Activated CD8-positive, alpha-beta memory T cell treated with anti-CD3 and anti-CD28 coated beads for 48 hours (primary cell): ENCODE results near the gene ANO2.
"Not testable (repeated sequence)": the region's sequence is repeated elsewhere in the genome, so short reads cannot be mapped to it uniquely, and the experiment has no call there.

Source experiments
- DNase-seq, 3 experiments: peaks; one replicate each; pipeline ENCODE4 v3.0.0-alpha.2; 2020; ENCODE audit warnings: low read depth in 2 of 3, low spot score in 2 of 3

The ANO2 gene

DNA sequence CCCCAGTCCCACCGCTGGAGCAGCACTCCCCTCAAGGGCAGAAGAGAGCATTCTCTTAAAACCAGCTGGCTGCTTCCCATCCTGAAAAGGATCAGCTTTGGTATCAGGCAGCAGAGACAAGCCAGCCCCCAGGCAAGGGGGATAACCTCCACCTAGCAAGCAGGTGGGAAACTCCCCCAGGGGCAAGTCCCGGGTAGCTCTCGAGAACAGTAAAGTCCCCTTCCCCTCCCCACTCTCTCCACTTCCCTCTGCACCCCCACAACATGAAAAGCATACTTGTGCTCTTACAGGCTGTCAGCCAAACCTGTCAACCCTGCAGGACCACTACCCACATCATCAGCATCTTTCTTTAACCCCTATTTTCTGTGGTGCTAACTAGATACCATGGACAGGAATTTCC lies 259.1 kb downstream of the ANO2 start:
- no peak for DNase-seq

DNA sequence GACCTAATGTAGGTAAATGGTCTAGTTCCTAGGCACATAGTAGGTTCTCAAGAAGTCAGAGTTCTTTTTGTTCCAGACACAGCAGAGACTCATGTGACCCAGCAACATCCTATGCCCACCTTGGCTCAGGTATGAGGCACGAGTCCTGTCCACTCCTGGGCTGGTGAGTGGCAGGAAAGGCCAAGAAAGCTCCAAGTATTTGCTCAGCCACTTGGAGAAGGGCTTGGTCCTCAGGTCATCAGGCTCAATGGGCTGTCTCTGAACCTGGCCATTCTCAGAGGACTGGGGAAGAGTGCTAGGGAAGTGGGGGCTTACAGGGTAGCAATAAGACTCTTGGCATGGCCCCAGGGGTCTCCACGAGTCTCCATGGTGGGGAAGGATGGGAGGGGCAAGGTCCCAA lies 260.1 kb downstream of the ANO2 start:
- no peak for DNase-seq

DNA sequence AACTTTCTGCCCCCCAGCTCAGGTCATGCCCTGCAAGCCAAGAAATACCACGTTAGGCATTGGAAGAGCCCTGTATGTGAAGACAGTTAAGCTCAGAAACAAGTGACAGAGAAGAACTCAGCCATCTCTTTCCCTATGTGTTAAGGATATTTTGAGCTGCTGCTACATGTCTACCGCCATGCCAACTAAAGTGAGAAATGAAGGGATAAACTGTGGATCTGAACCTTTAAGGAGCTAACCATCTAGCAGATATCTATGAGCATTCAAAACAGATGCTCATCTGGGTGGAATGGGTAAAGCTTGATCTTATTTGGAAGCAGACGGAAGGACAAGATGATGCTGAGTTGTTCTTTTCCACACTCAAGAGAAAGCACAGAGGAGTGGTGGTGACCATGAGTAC lies 262.5 kb downstream of the ANO2 start:
- no peak for DNase-seq

DNA sequence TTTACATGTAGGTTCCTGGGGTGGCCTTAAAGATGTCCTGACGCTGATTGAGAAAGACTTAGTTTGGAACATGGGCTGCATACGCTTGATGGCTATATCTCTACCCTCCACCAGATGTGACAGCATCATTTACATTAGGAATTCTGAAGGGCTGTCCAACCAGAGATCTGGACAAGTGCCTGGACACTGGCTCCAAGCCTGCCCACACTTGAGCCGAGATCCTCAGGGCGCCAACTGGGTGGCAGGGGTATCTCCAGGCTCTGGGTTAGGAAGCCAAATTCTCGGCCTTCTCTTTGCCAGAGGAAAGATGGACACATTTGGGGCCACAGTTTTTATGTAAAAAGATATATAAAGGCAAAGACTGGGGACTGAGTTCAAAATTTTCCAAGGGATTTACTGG lies 266.9 kb downstream of the ANO2 start:
- no peak for DNase-seq

DNA sequence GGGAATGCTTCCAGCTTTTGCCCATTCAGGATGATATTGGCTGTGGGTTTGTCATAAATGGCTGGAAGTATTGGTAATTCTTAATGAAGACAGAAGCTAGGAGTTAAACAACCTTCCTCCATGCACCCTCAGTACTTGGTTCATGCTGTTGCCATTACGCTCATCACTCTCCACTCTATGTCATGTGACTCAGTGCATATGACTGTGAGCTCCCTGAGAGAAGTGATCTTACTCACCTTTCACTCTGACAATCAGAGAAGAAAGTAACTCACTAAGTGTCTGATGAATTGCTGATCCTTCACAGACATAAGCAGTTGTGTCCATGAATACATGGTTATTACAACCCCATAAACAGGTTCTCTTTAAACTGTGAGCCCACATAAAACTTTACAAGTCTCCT lies 275.4 kb downstream of the ANO2 start:
- not testable (repeated sequence) for DNase-seq

DNA sequence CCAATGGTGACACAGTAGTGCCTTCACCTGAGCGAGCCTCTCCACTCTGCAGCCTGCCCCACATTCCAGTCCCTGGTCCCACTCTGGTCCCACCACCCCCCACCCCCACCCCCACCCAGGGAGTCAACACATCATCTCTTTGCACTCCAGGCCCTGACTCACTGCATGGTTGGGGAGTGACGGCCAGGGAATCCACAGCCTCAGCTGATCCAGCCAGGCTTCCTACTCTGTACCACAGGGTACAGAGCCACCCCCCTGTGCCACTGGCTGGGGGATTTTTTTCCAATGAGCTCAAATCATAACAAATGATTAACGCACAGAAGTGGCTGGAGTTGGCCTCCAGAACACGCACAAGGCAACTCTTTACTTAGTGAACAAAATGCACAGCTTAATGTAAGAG lies 279.4 kb downstream of the ANO2 start:
- DNase-seq, result no peak

DNA sequence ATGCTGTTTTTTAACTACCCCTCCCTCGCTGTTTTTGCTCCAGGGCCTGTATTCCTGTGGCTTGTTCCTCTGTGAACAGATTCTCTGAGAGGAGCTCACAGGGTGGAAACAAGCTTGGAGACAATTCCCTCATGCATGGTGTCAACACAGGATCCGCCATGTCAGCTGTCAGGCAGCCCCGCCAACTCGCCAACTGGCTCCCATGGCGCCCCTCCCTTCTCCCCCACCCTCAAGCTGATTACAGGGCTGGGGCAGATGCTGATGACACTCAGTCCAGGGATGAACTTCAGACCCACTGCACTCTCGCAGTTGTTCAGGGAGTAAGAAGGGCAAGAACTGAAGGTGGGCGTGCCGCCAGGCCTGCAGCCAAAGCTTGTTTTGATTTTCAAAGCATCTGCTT lies 283.2 kb downstream of the ANO2 start:
- DNase-seq, result no peak

DNA sequence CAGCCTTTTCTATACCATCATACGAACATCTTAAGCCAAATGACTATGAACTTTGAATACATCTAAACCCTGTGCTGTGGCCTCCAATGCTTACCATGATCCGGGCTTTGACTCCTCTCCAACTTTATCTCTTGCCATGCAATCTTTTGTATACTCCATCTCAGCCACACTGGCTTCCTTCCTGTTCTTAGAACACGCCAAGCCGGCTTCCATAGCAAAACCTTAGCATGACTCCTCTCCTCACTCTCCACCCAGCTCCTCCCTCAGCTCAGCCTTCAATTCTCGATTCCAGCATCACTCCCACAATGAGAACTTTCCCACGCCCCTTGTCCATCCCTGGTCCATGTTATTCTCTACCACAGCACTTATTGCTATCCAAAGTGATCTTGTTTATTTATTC lies 284.8 kb downstream of the ANO2 start:
- DNase-seq, result no peak

DNA sequence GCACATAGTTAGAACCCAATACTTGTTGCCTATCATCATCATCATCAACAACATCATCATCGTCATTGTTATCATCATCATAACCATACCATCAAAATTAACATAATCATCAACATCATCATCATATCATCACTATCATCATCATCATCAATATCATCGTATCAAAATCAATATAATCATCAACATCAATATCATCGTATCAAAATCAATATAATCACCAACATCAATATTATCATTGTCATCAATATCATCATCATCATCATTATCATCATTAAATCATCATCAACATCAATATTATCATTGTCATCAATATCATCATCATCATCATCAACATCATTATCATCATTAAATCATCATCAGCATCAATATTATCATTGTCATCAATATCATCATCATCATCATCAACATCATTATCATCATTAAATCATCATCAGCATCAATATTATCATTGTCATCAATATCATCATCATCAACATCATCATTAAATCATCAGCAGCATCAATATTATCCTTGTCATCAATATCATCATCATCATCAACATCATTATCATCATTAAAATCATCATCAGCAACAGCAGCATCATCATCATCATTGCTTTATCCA lies 286.6 kb downstream of the ANO2 start:
- DNase-seq, result not testable (repeated sequence)

DNA sequence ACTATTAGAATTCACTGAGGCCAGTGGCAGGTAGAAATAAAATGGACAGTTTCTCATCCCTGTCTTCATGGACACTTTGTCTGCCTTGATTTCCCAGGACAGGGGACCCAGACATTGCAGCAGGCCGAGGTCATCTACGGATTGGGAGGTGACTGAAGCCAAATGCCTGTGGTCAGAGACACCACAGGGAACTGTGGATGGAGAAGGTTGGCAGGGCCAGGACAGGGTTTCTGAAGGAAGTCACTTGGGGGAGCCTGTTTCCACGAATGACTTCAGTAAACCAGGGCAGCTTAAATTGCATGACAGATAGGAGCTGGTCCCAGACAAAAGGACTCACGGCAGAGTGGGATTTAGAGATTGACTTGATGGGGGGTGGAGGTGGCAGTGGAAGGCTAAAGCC lies 288.2 kb downstream of the ANO2 start:
- DNase-seq, result no peak

DNA sequence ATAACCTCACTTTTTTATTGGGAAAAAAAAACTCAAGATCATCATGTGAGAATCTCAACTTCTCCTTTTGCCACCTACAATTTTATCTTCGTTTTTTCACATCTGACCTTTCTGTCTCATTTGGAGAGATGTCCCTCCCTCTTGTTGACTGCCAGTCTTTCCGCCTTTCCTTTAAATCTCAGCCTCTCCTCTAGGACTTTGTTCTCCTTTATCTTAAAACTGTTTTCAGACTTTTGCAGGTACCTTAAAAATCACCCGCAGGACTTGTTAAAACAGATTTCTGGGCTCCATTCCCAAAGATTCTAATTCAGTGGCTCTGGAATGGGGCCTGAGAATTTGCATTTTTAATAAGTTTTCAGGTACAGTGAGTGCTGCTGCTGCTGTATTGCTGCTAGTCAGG lies 289.9 kb downstream of the ANO2 start:
- no peak for DNase-seq

DNA sequence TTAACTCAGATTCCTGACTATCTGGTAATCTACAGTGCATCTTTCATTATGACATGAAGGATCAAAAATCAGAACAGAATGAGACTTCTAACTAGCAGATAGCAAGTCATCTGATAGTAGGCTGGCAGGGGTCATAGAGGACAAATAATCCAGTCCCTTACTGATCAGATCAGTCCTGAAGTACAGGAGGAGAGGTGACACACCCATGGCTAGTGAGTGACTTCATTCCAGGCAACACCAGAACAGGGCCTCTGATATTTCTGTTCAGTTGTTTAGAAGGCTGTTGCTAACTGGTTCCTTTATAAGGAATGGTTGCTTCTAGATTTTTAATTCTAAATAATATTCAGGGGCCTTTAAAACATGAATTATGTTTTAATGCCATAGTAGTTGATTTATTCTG lies 291.0 kb downstream of the ANO2 start:
- DNase-seq, result no peak

DNA sequence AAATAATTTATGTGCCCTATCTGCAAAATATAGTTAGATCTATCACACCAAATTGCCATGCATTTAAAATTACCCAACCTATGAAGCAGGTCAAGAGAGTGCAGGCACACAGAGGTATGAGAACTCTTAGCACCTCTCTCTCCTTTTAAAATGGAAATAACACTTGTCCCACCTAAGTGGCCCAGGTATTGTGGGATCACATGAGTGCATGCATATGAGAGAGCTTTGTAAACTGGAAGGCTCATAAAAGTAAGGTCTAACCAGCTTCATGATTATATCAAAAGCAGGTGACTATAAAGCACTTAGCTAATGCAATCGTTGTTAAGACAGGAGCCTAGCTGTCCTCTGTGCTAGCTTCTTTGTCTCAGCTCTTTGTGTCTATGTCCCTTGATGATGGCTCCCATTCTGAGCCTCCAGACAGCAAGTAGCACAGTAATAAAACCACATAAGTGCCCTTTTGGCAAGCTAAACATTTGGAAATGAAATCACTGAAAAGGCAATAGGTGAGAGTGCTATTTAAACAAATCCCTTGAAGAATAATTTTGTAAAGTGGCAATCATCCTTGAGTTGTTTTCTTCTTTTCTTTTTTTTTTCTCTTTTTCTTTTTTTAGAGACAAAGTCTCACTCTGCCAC lies 294.1 kb downstream of the ANO2 start:
- no peak for DNase-seq

DNA sequence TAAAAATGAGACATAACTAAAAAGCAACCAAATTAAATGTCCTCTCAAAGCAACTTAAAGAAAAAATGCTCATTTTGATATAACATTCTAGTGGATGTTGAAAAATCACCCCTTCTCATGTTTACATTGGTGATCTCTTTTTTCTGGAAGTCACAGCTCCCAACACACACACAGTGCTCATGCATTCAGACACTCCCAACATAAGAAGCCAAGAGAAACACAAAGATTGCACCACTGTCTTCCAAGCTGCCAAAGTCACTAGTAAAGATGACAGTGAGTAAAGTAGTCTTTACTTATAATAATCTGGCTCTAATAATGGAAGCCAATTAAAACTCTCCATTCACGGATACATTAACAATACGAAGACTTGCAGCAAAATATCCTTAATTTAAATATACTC lies 294.8 kb downstream of the ANO2 start:
- DNase-seq, result no peak

DNA sequence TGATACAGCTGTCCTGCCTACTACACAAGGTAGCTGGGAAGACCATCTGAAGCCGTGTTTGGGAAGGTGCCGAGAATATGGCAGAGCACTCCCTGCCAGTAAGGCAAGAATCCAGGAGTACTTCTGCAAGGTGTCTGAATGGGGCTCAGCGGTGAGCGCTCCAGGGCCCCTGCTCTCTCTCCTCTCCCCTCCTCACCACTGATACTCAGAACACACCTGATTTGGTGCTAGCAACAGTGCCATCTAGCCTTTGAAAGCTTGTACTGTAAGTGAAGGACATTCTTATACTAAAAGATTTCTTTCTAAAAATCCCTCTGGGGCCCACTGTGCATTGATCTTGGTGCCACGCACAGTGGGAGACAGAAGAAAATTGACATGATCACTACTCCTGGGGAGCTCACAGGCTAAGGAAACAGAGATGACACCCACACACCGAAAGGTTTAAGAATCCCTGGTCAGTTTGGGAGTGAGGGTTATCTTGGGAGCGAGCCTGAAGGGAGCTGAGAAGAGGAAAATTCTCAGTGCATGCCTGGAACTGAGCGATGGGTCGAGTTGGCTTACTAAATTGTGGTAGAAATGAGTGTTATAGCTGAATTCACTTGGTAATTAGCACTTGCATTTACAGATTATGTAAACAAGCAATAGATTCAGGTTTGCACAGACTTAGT lies 296.2 kb downstream of the ANO2 start:
- DNase-seq, result no peak

DNA sequence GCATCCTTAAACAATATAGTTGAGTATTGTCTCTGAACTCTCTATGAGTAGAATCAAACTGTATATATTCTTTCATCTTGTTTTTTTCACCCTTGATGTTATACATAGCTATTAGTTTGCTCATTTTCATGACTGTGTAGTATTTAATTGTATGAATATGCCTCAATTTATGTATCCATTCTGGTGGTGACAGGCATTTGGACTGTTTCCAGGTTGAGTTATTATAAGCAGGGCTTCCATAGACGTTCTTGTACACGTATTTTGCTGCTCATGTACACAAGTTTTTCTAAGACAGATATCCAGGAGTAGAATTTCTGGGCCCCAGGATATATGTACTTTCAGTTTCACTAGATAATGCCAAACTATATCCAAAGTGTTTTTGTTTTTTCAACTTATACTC lies 301.8 kb downstream of the ANO2 start:
- no peak for DNase-seq

DNA sequence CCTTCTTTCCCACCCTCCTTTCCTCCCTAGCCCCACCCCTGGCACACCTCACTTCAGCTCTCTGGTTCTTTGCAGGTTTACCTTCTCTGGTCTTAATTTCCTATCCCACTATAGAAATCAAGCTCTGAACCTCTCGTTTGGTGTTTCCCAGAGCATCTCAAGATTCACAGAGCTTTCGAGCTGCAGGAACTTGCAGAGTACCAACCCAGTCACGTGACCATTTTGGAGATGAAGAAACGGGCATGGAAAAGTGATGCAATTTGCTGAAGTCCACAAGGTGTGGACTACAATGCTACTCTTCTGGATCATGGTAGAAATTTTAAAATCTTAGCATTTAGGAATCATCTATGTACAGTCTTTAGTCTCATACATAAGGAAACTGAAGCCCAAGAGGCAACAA lies 307.4 kb downstream of the ANO2 start:
- DNase-seq, result no peak

DNA sequence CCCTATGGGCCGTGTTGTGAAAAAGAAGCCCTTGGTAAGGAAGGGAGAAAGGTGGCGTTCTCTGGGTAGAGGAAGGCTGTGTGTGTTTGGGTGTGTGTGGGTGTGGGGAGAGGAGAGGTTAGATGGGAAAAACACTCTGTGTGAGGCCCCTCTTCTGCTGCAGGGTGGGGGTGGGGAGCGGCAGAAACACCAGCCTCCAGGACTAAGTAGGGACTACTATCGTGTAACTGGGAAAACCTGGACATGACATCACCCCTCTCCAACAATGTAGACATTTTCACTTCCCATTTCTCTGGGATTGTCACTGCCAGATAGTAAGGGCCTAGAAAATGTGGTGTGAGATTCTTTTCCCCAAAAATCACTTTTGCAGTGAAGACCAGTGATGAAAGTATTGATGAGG lies 308.2 kb downstream of the ANO2 start:
- DNase-seq, result no peak

DNA sequence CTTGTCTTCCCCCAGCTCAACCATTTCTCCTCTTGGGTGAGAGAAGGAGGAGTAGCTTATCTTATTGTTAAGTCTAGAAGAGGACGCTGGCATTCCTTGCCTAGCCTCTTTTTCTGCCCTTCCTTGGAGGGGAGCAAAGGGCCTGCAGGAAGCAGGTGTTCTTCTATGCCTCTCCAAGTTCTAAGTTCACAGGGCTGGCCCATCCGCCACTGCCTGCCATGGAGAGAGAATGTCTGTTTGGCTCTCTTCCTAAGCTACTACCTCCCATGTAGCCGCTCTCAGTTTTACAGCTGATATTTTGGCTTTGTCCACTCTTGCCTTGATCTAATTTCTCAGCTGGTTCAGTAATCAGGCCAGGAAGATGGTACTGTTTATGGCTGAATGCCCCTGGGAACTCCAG lies 312.0 kb downstream of the ANO2 start:
- no peak for DNase-seq

DNA sequence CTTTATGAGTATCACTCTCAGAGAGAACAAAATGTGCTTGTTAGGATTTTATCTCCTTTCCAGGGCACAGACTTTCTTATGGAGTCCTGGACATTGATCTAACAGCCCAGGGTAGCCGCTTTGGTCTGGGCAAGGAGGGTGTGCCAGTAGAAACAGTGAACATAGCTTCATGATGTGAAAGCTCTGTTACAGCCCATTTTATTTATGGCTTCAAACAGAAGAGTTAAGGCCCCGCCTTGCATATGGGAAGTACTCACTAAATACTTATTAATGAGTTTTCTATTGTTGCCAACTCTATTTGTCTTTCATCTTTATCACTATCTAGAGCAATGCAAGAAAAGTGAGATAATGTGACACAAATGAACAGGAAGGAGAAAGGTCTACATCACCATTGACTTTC lies 312.6 kb downstream of the ANO2 start:
- no peak for DNase-seq

DNA sequence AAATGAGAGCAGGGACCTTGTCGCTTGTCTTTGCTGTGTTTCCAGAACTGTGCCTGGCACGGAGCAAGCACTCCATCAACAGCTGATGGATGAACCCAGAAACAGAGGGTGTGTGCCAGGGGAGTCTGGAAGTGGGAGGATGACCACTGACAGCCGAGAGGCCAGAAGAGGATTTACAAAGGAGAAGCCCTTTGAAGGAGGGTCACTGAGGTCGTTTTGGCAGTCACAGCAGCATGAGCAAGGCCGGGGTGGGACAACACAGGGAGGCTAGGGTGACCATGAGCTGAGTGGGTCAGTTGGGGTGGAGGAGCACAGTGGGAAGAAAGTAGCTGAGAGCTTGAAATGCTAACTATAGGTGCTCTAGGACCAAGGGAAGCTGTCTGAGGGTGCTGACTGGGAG lies 313.6 kb downstream of the ANO2 start:
- DNase-seq, result no peak

DNA sequence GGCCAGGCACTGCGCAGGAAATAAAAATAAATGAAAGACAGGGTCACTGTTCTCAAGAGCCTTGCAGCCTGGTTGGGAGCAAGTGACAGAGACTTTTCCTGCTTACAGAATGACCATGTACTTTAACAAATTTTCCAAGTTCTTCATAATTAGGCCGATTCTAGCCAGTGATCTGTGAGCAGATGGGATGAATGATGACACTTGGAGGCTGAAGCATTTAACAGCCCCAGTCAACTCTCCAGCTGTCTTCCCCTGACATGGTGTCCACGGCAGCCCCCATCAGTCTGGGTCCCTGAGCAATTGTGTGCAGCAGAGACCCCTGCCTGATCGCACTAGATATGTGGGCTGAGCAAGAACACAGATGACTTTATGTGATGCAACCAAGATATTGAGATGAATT lies 314.3 kb downstream of the ANO2 start:
- DNase-seq, result no peak

DNA sequence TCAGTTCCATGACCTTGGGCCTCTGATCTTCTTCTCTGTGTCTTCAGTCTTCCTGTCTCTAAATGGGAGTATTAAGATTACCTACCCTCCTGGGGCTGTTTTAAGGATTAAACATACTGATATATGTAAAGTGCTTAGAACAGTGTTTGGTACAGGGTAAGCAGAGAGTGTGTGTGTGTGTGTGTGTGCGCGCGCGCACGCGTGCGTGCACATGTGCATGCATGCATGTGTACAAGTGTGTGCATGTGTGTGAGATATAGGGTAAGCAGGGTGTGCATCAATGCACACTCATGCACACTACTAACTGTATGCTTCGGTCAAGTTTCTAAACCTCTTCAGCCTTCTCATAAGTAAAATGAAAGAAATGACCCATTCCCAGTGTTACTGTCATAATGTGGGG lies 316.6 kb downstream of the ANO2 start:
- no peak for DNase-seq
